Endothelial cell of umbilical vein (primary cell): ENCODE data around the gene TNFAIP8L3. TPM values are rescaled to one million over a fixed set of nuclear protein-coding genes. Genes with fewer than 3 reads are reported as not detected.

ENCODE experiments used
- BruUV-seq: library from RNA; stranded (reverse); fragments of 400-500 nt; replicated peaks from 2 replicates; lab custom pipeline; 2021; lab: Mats Ljungman, UMichigan
- CTCF ChIA-PET: fragments of 300-600, 350-600 bp; sonication (Branson Sonifier 250); formaldehyde crosslinking; loops from one replicate; lab custom pipeline; 2021; ENCODE audit warnings: antibody characterized with exemption, inconsistent platforms; lab: Charles Lee
- POLR2A ChIA-PET: fragments of 300-600, 350-600 bp; sonication (Branson Sonifier 250); formaldehyde crosslinking; loops from one replicate; lab custom pipeline; 2021; ENCODE audit warnings: antibody characterized with exemption, inconsistent platforms; lab: Charles Lee
- DNase-seq: peaks from one replicate; pipeline ENCODE4 v3.0.0-alpha.2; 2011; ENCODE audit warnings: low read depth, low spot score
- FAIRE-seq: peaks from 2 replicates; lab custom pipeline; 2011; peaks lifted over from hg19 to GRCh38; lab: Jason Lieb, UNC
- H2AFZ ChIP-seq: 2 replicates; pipeline ENCODE4 v1.6.0; 2012; ENCODE audit warnings: low read depth, low read length, control low read depth, inconsistent platforms
- H3K27ac ChIP-seq: 2 replicates; pipeline ENCODE4 v1.5.1; 2011; ENCODE audit warnings: low read depth, mild to moderate bottlenecking, control low read depth, low read length, moderate library complexity; ENCODE audit not compliant: insufficient read depth
- H3K27me3 ChIP-seq, 2 experiments: 2 replicates each; pipeline versions ENCODE4 v1.6.0 to v1.6.1; 2011; ENCODE audit warnings: low read length in 2 of 2, mixed read lengths in 1 of 2; ENCODE audit not compliant: control insufficient read depth in 2 of 2, insufficient read depth in 2 of 2
- H3K36me3 ChIP-seq, 2 experiments: 2 replicates in 1 of 2; 3 replicates in 1 of 2; pipeline ENCODE4 v1.5.1; 2011; ENCODE audit warnings: low read length in 2 of 2, mild to moderate bottlenecking in 1 of 2, moderate library complexity in 1 of 2; ENCODE audit not compliant: control insufficient read depth in 2 of 2, insufficient read depth in 2 of 2; ENCODE audit errors: extremely low read depth in 1 of 2
- H3K4me1 ChIP-seq: 3 replicates; pipeline ENCODE4 v1.5.1; 2011; ENCODE audit warnings: mild to moderate bottlenecking, low read length; ENCODE audit not compliant: control insufficient read depth, insufficient read depth; ENCODE audit errors: extremely low read depth
- H3K4me2 ChIP-seq: 2 replicates; pipeline ENCODE4 v1.6.1; 2011; ENCODE audit warnings: low read length, control low read depth, mixed read lengths; ENCODE audit not compliant: insufficient read depth
- H3K4me3 ChIP-seq, 3 experiments: fragments of 200-600 bp in 1 of 3; sonication (generic), shearing (Covaris generic) in 1 of 3; replicated peaks in 1 of 3; 2 replicates each; pipeline ENCODE4 v1.5.1; 2011 to 2016; ENCODE audit warnings: control low read depth in 3 of 3, low read length in 3 of 3, mild to moderate bottlenecking in 2 of 3, inconsistent platforms in 1 of 3, low read depth in 1 of 3, moderate library complexity in 1 of 3; ENCODE audit not compliant: insufficient read depth in 1 of 3
- H3K79me2 ChIP-seq: 2 replicates; pipeline ENCODE4 v1.6.0; 2012; ENCODE audit warnings: low read length, inconsistent platforms; ENCODE audit not compliant: control insufficient read depth, insufficient read depth
- H3K9ac ChIP-seq: replicated peaks from 2 replicates; pipeline ENCODE3; 2011; ENCODE audit warnings: low read length, control low read depth; ENCODE audit not compliant: insufficient read depth; ENCODE audit errors: extremely low read depth
- H3K9me1 ChIP-seq: replicated peaks from 3 replicates; pipeline ENCODE4 v1.6.0; 2011; ENCODE audit warnings: mild to moderate bottlenecking, low read length; ENCODE audit not compliant: control insufficient read depth, insufficient read depth; ENCODE audit errors: extremely low read depth
- H3K9me3 ChIP-seq: replicated peaks from 2 replicates; pipeline ENCODE4 v1.5.1; 2012; ENCODE audit warnings: low read length, inconsistent platforms; ENCODE audit not compliant: control insufficient read depth, insufficient read depth
- H4K20me1 ChIP-seq: replicated peaks from 2 replicates; pipeline ENCODE3; 2011; ENCODE audit warnings: mild to moderate bottlenecking, low read length; ENCODE audit not compliant: control insufficient read depth, insufficient read depth; ENCODE audit errors: extremely low read depth
- EZH2 ChIP-seq: IDR thresholded peaks from 2 replicates; pipeline ENCODE4 v1.6.1; 2012; ENCODE audit warnings: borderline replicate concordance, low read depth, mild to moderate bottlenecking, moderate library complexity, low read length, inconsistent platforms; ENCODE audit not compliant: severe bottlenecking
- FOS ChIP-seq: IDR thresholded peaks from 2 replicates; pipeline ENCODE4 v1.6.1; 2011; ENCODE audit warnings: mild to moderate bottlenecking, low read length, moderate library complexity, borderline replicate concordance; ENCODE audit not compliant: insufficient read depth
- GATA2 ChIP-seq: IDR thresholded peaks from 2 replicates; pipeline ENCODE4 v1.7.0; 2011; ENCODE audit warnings: low read depth, mild to moderate bottlenecking, moderate library complexity, mixed read lengths, low read length; ENCODE audit not compliant: insufficient read length, insufficient read depth
- JUN ChIP-seq: IDR thresholded peaks from 2 replicates; pipeline ENCODE4 v1.6.1; 2011; ENCODE audit warnings: borderline replicate concordance, low read depth; ENCODE audit not compliant: insufficient read length, insufficient read depth
- MYC ChIP-seq: IDR thresholded peaks from one replicate; pipeline ENCODE4 v1.6.1; 2011; ENCODE audit warnings: mild to moderate bottlenecking, low read depth, low read length
- POLR2A ChIP-seq: IDR thresholded peaks from 2 replicates; pipeline ENCODE4 v1.6.1; 2012; ENCODE audit warnings: low read depth, mild to moderate bottlenecking, control low read depth, low read length
- POLR2AphosphoS5 ChIP-seq: IDR thresholded peaks from 2 replicates; pipeline ENCODE4 v1.6.1; 2012; ENCODE audit warnings: low read depth, mild to moderate bottlenecking, control low read depth, low read length, moderate library complexity; ENCODE audit not compliant: insufficient read depth
- dilution Hi-C: fragments of 300-500 bp; cut with MboI; formaldehyde crosslinking; loops from one replicate; pipeline ENCODE4 v1.15.0; 2019; ENCODE audit warnings: low sequenced_read_pairs; ENCODE audit not compliant: extremely low pct_ligation_motif_present
- intact Hi-C: fragments of 100-400 bp; cut with micrococcal nuclease; formaldehyde crosslinking; loops from one replicate; pipeline ENCODE4 v1.10.0; 2022
- polyA plus RNA-seq, 4 experiments: library from polyadenylated mRNA; depleted of rRNA in 3 of 4; stranded (reverse) in 3 of 4; unstranded in 1 of 4; fragments of >200 nt; gene quantifications; 2 replicates each; pipeline versions ENCODE4 v1.2.1 to v1.2.3, GENCODE V29; 2011 to 2012; ENCODE audit warnings: missing spikeins in 1 of 4
- total RNA-seq: library from RNA; stranded (reverse); gene quantifications from 2 replicates; pipeline ENCODE4 v1.2.3, GENCODE V29; 2021
- TF ChIP-seq, protein P1 (sequence below), 2 donors: IDR thresholded peaks; 1 replicate in 1 of 2; 2 replicates in 1 of 2; pipeline ENCODE4 v1.5.1; 2011; ENCODE audit warnings: low read length in 2 of 2, mild to moderate bottlenecking in 2 of 2, moderate library complexity in 2 of 2, control low read depth in 1 of 2, inconsistent platforms in 1 of 2, low read depth in 1 of 2; ENCODE audit not compliant: insufficient read depth in 1 of 2; ENCODE audit errors: extremely low read depth in 1 of 2
- TF ChIP-seq, protein P2 (sequence below): IDR thresholded peaks from 2 replicates; pipeline ENCODE4 v1.6.1; 2011; ENCODE audit not compliant: insufficient read depth, insufficient read length

TNFAIP8L3 gene
- total and polyA plus RNA-seq, 2 donors (not counting 3 experiments of a cell fraction or from before 2014, with no cell fraction given): 8.8 to 38.3 TPM

DNA sequence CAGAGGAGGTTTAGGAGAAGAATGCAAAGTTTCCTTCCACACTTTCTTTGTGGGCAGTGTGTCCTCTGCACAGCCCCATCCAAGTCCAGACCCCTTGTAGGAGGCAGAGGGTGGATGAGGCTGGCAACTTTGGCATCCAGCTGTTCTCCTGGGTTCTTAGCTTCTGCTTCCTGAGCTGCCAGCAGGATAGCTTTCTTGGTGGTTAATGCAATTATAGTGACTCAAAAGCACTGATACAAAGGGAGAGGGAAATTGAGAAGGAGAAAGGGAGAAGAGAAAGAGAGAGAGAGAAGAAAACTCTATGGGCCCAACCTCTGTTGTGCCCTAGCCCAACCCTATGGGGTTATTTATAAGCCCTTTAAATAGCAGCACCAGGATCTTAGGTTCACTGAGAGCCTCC lies 4.5 kb upstream of the TNFAIP8L3 start:
- no peak for DNase-seq
- H2AFZ ChIP-seq: no peak overlapping the region
- no peaks in the 10 kb centered on the region for H3K27me3 ChIP-seq
- H3K4me2 ChIP-seq: no peak overlapping the region
- FAIRE-seq: no peak
- intact Hi-C loops (loop anchor here (10.0 kb wide), 2 partner anchors 744 to 1474 kb away; partner anchors contain the start of genes DTWD1, FAM227B and GABPB1), dilution Hi-C loops (no loop called here)
- H4K20me1 ChIP-seq: no peaks in the 10 kb centered on the region
- no TSS peak for BruUV-seq
- no peaks in the 10 kb centered on the region for H3K36me3 ChIP-seq
- no peak overlapping the region for H3K27ac ChIP-seq
- no peak overlapping the region for H3K9ac ChIP-seq
- no peak overlapping the region for H3K4me3 ChIP-seq
- TF ChIP-seq GATA2: no peak
- no peak for TF ChIP-seq POLR2A
- no peak for TF ChIP-seq FOS
- no peak for TF ChIP-seq EZH2
- no peak for TF ChIP-seq JUN
- TF ChIP-seq, protein P1, sequence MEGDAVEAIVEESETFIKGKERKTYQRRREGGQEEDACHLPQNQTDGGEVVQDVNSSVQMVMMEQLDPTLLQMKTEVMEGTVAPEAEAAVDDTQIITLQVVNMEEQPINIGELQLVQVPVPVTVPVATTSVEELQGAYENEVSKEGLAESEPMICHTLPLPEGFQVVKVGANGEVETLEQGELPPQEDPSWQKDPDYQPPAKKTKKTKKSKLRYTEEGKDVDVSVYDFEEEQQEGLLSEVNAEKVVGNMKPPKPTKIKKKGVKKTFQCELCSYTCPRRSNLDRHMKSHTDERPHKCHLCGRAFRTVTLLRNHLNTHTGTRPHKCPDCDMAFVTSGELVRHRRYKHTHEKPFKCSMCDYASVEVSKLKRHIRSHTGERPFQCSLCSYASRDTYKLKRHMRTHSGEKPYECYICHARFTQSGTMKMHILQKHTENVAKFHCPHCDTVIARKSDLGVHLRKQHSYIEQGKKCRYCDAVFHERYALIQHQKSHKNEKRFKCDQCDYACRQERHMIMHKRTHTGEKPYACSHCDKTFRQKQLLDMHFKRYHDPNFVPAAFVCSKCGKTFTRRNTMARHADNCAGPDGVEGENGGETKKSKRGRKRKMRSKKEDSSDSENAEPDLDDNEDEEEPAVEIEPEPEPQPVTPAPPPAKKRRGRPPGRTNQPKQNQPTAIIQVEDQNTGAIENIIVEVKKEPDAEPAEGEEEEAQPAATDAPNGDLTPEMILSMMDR (IDR thresholded peaks at IDR 0.05; ENCODE audit: extremely low read depth in 1 of 2, insufficient read depth in 1 of 2, low read depth in 1 of 2, low read length in 2 of 2): no peak
- TF ChIP-seq, protein P2, sequence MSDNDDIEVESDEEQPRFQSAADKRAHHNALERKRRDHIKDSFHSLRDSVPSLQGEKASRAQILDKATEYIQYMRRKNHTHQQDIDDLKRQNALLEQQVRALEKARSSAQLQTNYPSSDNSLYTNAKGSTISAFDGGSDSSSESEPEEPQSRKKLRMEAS: no peak
- no peak for TF ChIP-seq POLR2AphosphoS5
- TF ChIP-seq MYC: no peak
- H3K9me3 ChIP-seq: no peaks in the 10 kb centered on the region
- H3K9me1 ChIP-seq: no peaks in the 10 kb centered on the region
- ChIA-PET CTCF (interaction anchor here (1.2 to 5.2 kb wide), 4 partner anchors 9 to 64 kb away, joined by 4 to 36 read pairs (median 20); no protein-coding TSS in a partner anchor), POLR2A (no interaction called here)
- peaks cover 38% of the 10 kb centered on the region for H3K4me1 ChIP-seq
- peaks cover 18% of the 10 kb centered on the region for H3K79me2 ChIP-seq
